Smooth muscle cell (in vitro differentiated cells): ENCODE results near the gene GRM5. TPM values are rescaled to one million over a fixed set of nuclear protein-coding genes. Genes with fewer than 3 reads are reported as not detected.
A peak's percentile ranks its signal among the peaks of the same experiment; 100 is the strongest.

Source experiments
- DNase-seq: peaks from one replicate; lab custom pipeline; 2025; ENCODE audit not compliant: unreplicated experiment; lab: John Stamatoyannopoulos, UW
- H2AFZ ChIP-seq: fragments of 200-600 bp; sonication (generic); 2 replicates; pipeline ENCODE4 v1.6.0; 2016; ENCODE audit warnings: antibody characterized with exemption, low read depth, mild to moderate bottlenecking
- H3F3A ChIP-seq: fragments of 200-600 bp; sonication (generic); 2 replicates; pipeline ENCODE4 v1.6.0; 2017; ENCODE audit warnings: antibody characterized with exemption, low read depth
- H3K27ac ChIP-seq: fragments of 200-600 bp; sonication (generic); 2 replicates; pipeline ENCODE4 v1.5.1; 2016; ENCODE audit warnings: low read depth, mild to moderate bottlenecking
- H3K27me3 ChIP-seq: fragments of 200-600 bp; sonication (generic); 2 replicates; pipeline ENCODE4 v1.6.1; 2016; ENCODE audit warnings: low read depth, mild to moderate bottlenecking
- H3K36me3 ChIP-seq: fragments of 200-600 bp; sonication (generic); 2 replicates; pipeline ENCODE4 v1.5.1; 2016; ENCODE audit warnings: low read depth
- H3K4me1 ChIP-seq: fragments of 200-600 bp; sonication (generic); 2 replicates; pipeline ENCODE4 v1.5.1; 2016; ENCODE audit warnings: low read depth
- H3K4me2 ChIP-seq: fragments of 200-600 bp; sonication (generic); 2 replicates; pipeline ENCODE4 v1.6.0; 2016; ENCODE audit warnings: mild to moderate bottlenecking
- H3K4me3 ChIP-seq: fragments of 200-600 bp; sonication (generic); 2 replicates; pipeline ENCODE4 v1.5.1; 2016; ENCODE audit warnings: mild to moderate bottlenecking
- H3K79me2 ChIP-seq: fragments of 200-600 bp; sonication (generic); 2 replicates; pipeline ENCODE4 v1.6.0; 2016; ENCODE audit warnings: low read depth, mild to moderate bottlenecking
- H3K9ac ChIP-seq: fragments of 200-600 bp; sonication (generic); 2 replicates; pipeline ENCODE4 v1.6.0; 2016; ENCODE audit warnings: low read depth
- H3K9me3 ChIP-seq: fragments of 200-600 bp; sonication (generic); replicated peaks from 2 replicates; pipeline ENCODE4 v1.5.1; 2016; ENCODE audit warnings: low read depth
- H4K20me1 ChIP-seq: fragments of 200-600 bp; sonication (generic); 2 replicates; pipeline ENCODE4 v1.6.0; 2016; ENCODE audit warnings: low read depth
- CTCF ChIP-seq: fragments of 200-600 bp; sonication (generic); IDR thresholded peaks from 2 replicates; pipeline ENCODE4 v1.5.1; 2017; ENCODE audit warnings: borderline replicate concordance, mild to moderate bottlenecking, antibody characterized with exemption; ENCODE audit not compliant: insufficient read depth, poor library complexity, severe bottlenecking
- WGBS: methylation state at CpG from one replicate; pipeline ENCODE4 v1.1.7; 2016; ENCODE audit warnings: low lambda C conversion rate; 5-methylcytosine and 5-hydroxymethylcytosine counted together
- polyA plus RNA-seq: library from polyadenylated mRNA; unstranded; fragments of >200 nt; fragmentation: Nextera tagmentation; extraction: Ambion mirVana; gene quantifications from 2 replicates; pipeline ENCODE4 v1.2.1, GENCODE V29; 2016
- total RNA-seq: library from RNA; depleted of rRNA; stranded (reverse); fragments of >200 nt; gene quantifications from 2 replicates; pipeline ENCODE4 v1.2.3, GENCODE V29; 2014

GRM5 gene
- total and polyA plus RNA-seq, 2 experiments from 2014 or later = not detected

GRCh38 chr11:88553204-88553603 is 512.6 kb downstream of the GRM5 start:
- H3K9me3 ChIP-seq = no peaks in the 10 kb centered on the region
- H3F3A ChIP-seq = no peaks in the 10 kb centered on the region
- H3K4me3 ChIP-seq = no peak overlapping the region
- H3K36me3 ChIP-seq = no peaks in the 10 kb centered on the region
- 58% methylated on average over 2 of the region's 2 CpGs for WGBS
- H4K20me1 ChIP-seq = no peaks in the 10 kb centered on the region
- peak overlapping the region; percentile 21 for H3K27ac ChIP-seq
- no peaks in the 10 kb centered on the region for H3K4me1 ChIP-seq
- no peak for TF ChIP-seq CTCF
- H3K4me2 ChIP-seq = no peak overlapping the region
- H3K79me2 ChIP-seq = no peaks in the 10 kb centered on the region
- H3K27me3 ChIP-seq = no peaks in the 10 kb centered on the region
- no peak overlapping the region for H3K9ac ChIP-seq
- DNase-seq = no peak
- H2AFZ ChIP-seq = no peak overlapping the region

GRCh38 chr11:88552379-88553062 is 513.3 kb downstream of the GRM5 start:
- WGBS = 3% methylated on average over 3 of the region's 3 CpGs
- H3K4me3 ChIP-seq = no peak overlapping the region
- H3F3A ChIP-seq = no peaks in the 10 kb centered on the region
- no peaks in the 10 kb centered on the region for H4K20me1 ChIP-seq
- H2AFZ ChIP-seq = no peak overlapping the region
- H3K36me3 ChIP-seq = no peaks in the 10 kb centered on the region
- no peaks in the 10 kb centered on the region for H3K4me1 ChIP-seq
- H3K9me3 ChIP-seq = no peaks in the 10 kb centered on the region
- no peak overlapping the region for H3K4me2 ChIP-seq
- TF ChIP-seq CTCF = peak; percentile 58
- DNase-seq = no peak
- H3K79me2 ChIP-seq = no peaks in the 10 kb centered on the region
- no peaks in the 10 kb centered on the region for H3K27me3 ChIP-seq
- H3K9ac ChIP-seq = no peak overlapping the region
- peak overlapping the region; percentile 21 for H3K27ac ChIP-seq

GRCh38 chr11:88544656-88545280 is 521.0 kb downstream of the GRM5 start:
- Histone ChIP-seq H3K4me1 (no peaks in the 10 kb centered on the region), H3K4me2 (no peak overlapping the region), H3K27me3 (no peaks in the 10 kb centered on the region), H3K9me3 (no peaks in the 10 kb centered on the region), H2AFZ (no peak overlapping the region), H4K20me1 (no peaks in the 10 kb centered on the region), H3K27ac (no peak overlapping the region), H3K79me2 (no peaks in the 10 kb centered on the region), H3K36me3 (no peaks in the 10 kb centered on the region), H3K4me3 (no peak overlapping the region), H3F3A (no peaks in the 10 kb centered on the region), H3K9ac (no peak overlapping the region)
- DNase-seq = no peak
- no peak for TF ChIP-seq CTCF
- WGBS = 77% methylated on average over 3 of the region's 3 CpGs
